ES-I3 (cell line): ENCODE results near the gene CRIM1.

Source experiments
- H3K36me3 ChIP-seq: 2 replicates; pipeline ENCODE4 v1.6.1; 2013; ENCODE audit warnings: mild to moderate bottlenecking, low read length, control low read depth, moderate library complexity; ENCODE audit not compliant: insufficient read depth
- H3K4me1 ChIP-seq: 2 replicates; pipeline ENCODE4 v1.6.1; 2013; ENCODE audit warnings: mild to moderate bottlenecking, control low read depth, low read length; ENCODE audit not compliant: insufficient read depth
- H3K9ac ChIP-seq: 2 replicates; pipeline ENCODE4 v1.6.1; 2013; ENCODE audit warnings: low read depth, mild to moderate bottlenecking, low read length, moderate library complexity
- H3K9me3 ChIP-seq: 2 replicates; pipeline ENCODE4 v1.6.1; 2013; ENCODE audit warnings: mild to moderate bottlenecking, low read length, moderate library complexity; ENCODE audit not compliant: control insufficient read depth, insufficient read depth

The CRIM1 gene

DNA sequence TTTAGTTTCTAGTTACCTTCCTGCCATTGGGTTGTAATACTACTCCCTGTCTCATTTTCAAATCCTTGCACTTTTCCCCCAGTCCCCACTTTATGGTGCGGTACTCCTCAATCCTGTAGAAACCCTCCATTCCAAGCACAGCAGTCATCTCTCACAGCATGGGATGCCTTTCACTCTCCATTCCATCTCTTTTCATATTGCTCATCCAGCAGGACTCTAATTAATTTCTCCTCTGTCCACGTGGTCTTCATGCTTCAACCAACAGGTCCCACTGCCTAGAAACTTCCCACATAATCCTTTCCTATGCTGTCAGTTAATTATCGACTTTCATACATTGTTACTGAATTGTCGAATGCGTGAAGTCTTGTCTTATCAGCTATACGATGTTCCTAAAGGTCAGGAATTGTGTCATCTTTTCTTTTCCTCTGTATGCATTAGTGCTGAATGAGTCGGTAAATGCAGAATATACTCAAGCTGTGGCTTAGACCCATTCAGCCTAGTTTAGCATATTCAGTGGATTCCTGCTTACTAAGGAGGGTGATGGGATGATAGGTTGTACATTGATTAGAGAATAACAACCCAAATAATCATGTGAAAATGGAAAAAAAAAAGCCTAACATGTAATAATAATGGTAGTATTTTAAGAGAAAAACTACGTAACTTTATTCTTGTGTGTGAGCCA is 89.7 kb downstream of the CRIM1 start:
- peaks cover 16% of the 10 kb centered on the region; the same call in 1 of the 2 replicates for H3K4me1 ChIP-seq
- H3K36me3 ChIP-seq = peaks cover 42% of the 10 kb centered on the region

DNA sequence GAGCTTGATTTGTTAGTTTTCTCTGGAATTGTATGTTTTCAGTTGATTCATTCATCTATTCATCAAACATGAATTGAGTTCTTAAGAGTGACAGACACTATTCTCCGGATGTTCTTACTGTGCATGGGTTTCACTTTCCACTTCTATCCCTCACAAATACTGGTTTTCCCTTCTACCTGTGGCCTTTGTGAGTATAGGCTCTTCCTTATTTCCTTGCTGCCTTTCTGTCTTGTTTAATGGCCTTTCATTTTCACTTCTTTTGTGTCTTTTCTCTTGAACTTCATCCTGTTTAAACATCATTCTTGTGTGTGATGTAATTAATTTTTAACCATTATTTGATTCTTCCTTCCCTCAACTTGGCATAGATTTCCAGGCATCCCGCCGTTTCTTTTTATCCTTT is 90.7 kb downstream of the CRIM1 start:
- H3K36me3 ChIP-seq = peaks cover 40% of the 10 kb centered on the region
- peaks cover 16% of the 10 kb centered on the region; the same call in 1 of the 2 replicates for H3K4me1 ChIP-seq
- H3K9ac ChIP-seq = no peak overlapping the region
- no peaks in the 10 kb centered on the region for H3K9me3 ChIP-seq

More for the DNA sequence above, 89.7 kb downstream of the CRIM1 start:
- H3K9ac ChIP-seq = no peak overlapping the region
- no peaks in the 10 kb centered on the region for H3K9me3 ChIP-seq

DNA sequence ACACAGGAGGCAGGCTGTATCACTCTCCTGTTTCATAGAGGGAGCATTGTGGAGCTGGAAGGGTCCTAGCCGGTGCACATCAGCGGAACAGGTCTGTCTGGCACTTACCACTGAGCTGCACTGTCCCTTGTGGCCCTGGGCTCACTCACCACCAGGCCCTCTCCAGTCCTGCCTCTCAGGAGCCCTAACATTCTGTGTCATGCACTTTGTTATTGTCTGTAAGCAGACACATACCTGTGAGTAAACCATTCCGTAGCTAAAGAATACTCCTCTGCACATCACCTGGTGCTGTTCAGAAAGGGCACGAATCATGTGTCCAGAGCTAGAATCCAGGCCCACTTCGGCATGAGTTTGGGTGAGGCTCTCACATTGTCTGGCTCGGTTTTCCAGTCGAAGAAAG is 93.6 kb downstream of the CRIM1 start:
- Histone ChIP-seq H3K9me3 (no peaks in the 10 kb centered on the region), H3K36me3 (peaks cover 29% of the 10 kb centered on the region), H3K9ac (no peak overlapping the region), H3K4me1 (peaks cover 31% of the 10 kb centered on the region)

DNA sequence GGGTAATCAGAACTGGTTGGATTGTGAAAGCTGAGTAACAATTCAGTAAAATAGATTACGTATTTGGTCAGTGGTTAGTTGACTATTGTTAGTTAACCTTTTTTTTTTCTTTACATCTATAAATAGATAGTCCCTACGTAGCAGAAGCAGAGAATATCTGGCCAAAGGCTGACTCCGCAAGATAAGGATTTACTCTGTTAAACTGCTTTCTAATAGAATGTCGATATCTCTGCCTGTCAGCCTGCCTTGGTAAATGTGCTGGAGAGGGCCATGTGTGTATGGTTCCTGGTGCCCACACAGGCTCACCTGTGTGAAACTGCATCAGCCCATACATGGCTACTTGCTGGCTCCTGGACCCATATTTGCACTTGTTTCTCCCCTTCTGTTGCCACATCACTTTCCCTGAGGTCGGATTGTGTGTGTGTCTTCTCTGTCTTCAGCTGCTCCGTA is 94.4 kb downstream of the CRIM1 start:
- Histone ChIP-seq H3K4me1 (peaks cover 30% of the 10 kb centered on the region), H3K9ac (no peak overlapping the region), H3K9me3 (no peaks in the 10 kb centered on the region), H3K36me3 (peaks cover 28% of the 10 kb centered on the region)

DNA sequence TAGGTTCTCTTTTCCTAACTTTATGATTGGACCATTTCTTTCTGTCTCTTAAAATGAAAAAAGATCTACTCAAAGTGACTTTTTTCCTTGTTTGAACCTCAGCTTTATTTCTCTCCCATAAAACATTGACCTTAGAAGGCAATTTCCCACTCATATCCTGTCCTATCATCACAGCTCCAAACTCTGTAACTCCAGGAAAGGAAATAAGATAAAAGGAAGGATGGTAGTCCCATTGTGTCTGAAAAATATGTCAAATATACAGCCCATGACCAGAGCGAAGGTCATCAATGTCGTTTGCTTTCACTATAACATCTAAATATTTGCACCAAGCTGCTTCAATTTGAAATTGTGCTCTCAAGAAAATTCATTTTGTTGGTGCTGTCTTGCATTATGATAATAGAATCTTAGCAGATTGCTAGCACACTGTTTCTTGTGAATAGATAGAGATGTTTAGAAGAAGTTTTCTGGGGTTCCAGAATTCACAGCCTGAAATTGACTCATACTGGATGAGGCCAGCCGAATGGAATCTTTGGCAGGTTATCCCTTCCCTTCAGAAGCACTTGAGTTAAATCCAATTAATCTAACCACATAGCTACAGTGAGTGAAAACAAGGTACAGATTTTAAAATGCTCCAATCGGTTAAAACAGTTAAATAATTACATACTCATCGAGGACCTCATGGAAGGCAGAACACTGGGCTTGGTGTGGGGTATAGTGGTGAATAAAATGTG is 95.1 kb downstream of the CRIM1 start:
- H3K9ac ChIP-seq = no peak overlapping the region
- H3K4me1 ChIP-seq = peaks cover 31% of the 10 kb centered on the region
- peaks cover 28% of the 10 kb centered on the region for H3K36me3 ChIP-seq
- no peaks in the 10 kb centered on the region for H3K9me3 ChIP-seq

DNA sequence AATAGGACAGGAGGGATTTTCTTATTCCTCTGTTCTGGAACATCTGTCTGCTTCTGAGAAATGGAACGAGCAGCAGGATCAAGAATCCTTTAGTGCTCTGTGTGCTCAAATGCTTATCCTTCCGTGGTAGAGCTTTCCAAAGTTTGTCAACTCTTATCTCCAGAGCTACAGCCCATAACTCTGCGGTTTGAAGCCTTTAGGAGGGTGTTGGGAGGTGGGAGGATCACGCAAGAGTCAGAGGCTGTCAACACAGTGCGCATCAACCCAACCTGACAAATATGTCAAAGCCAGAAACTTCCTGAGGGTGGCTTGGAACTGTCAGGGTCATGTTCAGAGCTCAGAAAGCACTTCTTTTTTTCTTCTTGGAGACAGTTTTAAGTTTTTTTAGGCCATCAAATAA is 95.9 kb downstream of the CRIM1 start:
- Histone ChIP-seq H3K9ac (no peak overlapping the region), H3K4me1 (peaks cover 38% of the 10 kb centered on the region), H3K36me3 (peaks cover 24% of the 10 kb centered on the region), H3K9me3 (no peaks in the 10 kb centered on the region)

DNA sequence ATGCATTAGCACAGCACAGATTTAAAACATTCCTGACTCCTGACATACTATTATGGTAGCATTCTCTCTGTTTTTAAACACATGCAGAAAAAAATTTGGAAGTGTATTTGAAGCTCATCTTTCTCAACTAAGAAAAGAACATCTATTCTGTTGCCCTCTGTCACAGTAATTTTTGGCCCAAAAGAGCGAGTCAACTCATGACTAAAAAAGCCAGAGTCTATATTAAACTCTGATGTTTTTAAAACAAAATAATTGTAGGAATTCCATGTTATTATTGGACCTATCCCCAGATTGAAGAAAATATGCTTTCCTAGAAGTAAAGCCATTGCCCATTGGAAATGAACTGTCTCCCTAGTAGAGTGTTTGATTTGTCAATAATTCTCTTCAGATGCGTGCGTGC is 96.7 kb downstream of the CRIM1 start:
- Histone ChIP-seq H3K4me1 (peaks cover 43% of the 10 kb centered on the region), H3K36me3 (peaks cover 22% of the 10 kb centered on the region), H3K9ac (no peak overlapping the region), H3K9me3 (no peaks in the 10 kb centered on the region)

DNA sequence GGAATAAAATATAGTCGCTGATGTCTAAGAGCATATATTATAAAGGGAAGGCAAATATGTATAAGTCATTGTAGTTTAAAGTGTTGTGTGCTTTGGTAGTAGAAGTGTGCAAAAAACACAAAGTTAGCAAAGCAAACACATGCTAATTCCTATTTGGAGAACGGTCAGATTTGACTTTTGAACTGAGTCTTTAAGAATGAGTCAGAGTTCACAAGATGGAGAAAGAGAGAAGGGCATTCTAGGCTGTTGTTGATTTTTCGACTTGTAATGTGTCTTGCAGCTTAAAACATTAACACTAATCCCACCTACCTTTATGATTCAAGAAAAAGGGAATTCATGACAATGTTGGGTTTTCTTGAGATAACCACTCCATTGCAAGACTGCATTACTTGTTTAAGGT is 98.1 kb downstream of the CRIM1 start:
- Histone ChIP-seq H3K9ac (no peak overlapping the region), H3K36me3 (peaks cover 13% of the 10 kb centered on the region; the same call in 1 of the 2 replicates), H3K9me3 (no peaks in the 10 kb centered on the region), H3K4me1 (peaks cover 57% of the 10 kb centered on the region)

DNA sequence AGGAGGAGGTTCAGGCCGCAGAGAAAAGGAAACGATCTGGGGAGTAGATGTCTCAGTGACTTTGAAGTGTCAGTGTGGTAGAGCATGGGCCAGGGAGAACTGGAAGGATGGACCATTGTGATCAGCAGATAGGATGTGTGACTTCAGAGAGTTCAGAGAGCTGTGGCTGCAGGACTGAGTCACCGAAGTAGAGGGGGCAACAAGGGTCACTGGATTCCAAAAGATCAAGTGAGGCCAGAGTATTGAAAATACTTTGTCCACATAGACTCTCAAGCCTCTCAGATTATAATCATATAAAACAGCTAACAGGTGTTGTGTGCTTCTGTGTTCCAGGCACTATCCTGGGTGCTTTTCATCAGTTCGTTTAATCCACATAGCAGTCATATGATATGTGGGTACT is 99.4 kb downstream of the CRIM1 start:
- Histone ChIP-seq H3K36me3 (peaks cover 6% of the 10 kb centered on the region; the same call in 1 of the 2 replicates), H3K9ac (no peak overlapping the region), H3K4me1 (peaks cover 69% of the 10 kb centered on the region), H3K9me3 (no peaks in the 10 kb centered on the region)

DNA sequence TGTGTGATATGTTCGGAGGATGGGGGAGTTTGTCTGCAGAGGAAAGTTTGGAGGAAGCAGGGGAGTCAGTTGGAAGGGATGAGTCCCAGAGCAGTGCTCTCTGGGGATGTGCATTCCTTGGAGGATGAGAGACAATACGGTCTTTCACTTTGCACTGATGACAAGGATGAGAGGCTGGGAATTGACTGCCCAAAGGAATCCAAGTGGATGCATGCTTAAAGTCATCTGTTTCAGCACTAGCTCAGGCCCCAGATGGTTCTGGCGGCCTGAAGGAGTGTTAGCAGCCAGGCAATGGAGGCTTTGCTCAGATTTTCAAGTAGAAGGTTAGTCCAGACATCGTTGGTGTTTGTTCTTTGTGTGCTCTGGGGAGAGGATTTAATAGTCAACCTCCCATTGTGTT is 100.2 kb downstream of the CRIM1 start:
- H3K36me3 ChIP-seq = peaks cover 6% of the 10 kb centered on the region; the same call in 1 of the 2 replicates
- H3K9me3 ChIP-seq = no peaks in the 10 kb centered on the region
- no peak overlapping the region for H3K9ac ChIP-seq
- H3K4me1 ChIP-seq = peaks cover 77% of the 10 kb centered on the region

DNA sequence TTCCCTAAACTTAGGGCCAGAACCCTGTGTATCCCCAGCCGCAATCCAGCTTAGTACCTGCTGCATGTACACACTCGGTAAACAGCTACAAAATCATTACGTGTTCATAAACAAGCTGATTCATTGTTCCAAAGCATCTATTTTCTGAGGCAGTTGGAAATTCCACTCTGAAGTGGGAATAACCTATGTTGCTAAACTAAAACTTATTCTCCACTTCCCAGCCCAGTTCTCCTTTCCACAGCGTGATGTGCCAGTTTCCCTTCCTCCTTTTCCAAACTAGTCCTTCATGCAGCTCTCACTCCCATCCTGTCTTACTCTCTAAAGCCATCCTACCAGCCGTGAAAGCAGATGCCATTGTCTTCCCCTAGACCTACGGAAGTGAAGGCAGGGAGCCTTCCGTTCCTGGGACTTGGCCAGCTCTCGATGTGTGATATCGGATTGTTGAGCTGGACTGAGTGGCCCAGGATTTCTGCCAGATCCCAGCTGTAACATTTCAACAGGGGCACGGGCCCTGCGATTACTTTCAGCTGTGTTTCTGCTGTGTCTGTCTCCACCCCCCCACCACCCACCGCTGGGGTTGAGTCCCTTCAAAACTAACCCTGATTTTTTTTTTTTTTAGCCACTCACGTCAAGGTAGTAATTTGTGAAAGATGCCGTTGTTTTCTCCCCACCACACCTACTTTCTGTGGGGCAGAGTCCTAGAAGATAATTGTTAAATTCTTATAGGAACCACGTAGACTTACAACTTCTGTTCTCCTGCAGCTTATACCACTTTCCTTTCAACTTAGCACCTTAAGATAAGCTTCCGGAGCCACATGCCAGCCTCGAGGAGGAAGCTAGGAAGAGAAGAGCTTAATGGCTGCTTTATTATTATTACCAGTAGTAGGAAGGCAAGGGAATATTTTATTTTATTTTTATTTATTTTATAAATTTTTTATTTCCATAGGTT is 100.9 kb downstream of the CRIM1 start:
- Histone ChIP-seq H3K9ac (no peak overlapping the region), H3K4me1 (peaks cover 81% of the 10 kb centered on the region), H3K36me3 (peaks cover 6% of the 10 kb centered on the region; the same call in 1 of the 2 replicates), H3K9me3 (no peaks in the 10 kb centered on the region)

DNA sequence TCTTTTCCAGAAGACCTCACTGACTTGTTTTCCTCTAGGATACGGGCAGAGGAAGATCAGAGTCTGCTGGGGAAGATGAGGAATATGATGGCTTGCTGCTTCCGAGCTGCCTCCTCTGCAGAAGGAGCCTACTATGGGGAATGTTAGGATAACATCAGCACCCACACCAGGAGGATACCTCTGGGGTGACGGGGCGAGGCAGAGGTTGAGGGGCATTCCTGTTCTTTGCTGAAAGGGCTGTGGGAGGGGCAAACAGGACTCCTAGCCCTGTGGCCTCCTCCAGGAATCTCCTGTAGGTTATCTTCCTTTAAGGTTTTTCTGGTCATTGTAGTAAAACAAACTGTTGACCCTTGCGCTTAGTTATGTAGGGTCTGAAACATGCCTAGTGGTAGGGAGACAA is 102.5 kb downstream of the CRIM1 start:
- no peak overlapping the region for H3K9ac ChIP-seq
- H3K36me3 ChIP-seq = peaks cover 7% of the 10 kb centered on the region; the same call in 1 of the 2 replicates
- H3K9me3 ChIP-seq = no peaks in the 10 kb centered on the region
- H3K4me1 ChIP-seq = peaks cover 89% of the 10 kb centered on the region

DNA sequence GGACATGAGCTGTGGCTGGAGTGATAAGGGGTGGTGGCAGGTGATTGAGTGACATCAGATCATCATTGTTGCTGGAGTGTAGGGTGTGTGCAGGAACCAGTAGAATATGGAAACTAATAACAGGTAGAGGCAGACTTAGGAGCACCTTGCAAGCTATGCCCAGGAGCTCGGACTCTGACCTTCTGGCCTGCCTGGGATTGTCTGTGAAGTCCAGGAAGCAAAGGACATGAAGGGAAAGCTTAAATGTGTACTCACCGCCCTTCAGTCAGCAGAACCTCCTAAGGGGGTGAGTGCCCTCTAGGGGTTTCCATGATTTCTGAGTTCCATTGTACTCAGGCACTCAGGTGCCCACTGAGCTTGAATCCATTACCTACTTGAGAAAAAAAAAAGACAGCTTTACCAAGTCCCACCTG is 104.2 kb downstream of the CRIM1 start:
- H3K4me1 ChIP-seq = peaks cover 89% of the 10 kb centered on the region
- H3K9me3 ChIP-seq = no peaks in the 10 kb centered on the region
- H3K36me3 ChIP-seq = peaks cover 11% of the 10 kb centered on the region; the same call in 1 of the 2 replicates
- H3K9ac ChIP-seq = no peak overlapping the region

DNA sequence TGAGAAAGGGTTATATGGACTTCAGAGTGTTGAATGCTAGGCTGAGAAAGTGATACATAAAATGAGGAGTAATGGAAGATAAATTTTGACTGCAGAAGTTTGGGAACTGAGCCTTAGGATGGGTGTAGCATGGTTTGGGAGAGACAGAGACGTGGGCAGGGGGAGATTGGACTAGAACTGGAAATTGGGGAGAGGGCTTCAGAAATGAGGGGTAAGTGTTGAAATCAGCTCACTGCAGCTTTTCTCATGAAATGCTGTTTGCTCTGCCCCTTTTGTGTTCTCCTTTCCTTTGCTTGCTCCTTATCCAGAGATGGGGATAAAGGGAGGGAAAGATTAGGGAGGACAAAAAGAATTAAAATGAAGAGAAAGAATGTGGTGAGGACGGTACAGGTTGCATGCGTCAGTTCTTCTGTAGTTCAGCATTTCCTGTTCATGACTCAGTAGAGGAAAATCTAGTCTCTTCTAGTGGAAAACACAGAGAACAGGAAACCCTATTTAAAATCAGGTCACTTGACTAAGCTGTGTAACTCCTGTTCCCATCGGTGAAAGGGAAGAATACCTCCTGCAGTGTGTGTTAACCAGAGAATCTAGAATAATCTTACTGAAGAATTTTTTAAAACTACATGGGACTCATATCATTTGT is 105.6 kb downstream of the CRIM1 start:
- Histone ChIP-seq H3K9me3 (no peaks in the 10 kb centered on the region), H3K9ac (peak overlapping the region; percentile 42; the same call in 1 of the 2 replicates), H3K4me1 (peaks cover 78% of the 10 kb centered on the region), H3K36me3 (peaks cover 18% of the 10 kb centered on the region; the same call in 1 of the 2 replicates)
